HTERT RPE-1 (cell line): ENCODE measurements around the gene HNRNPAB.
"Not testable (repeated sequence)": the region's sequence is repeated elsewhere in the genome, so short reads cannot be mapped to it uniquely, and the experiment has no call there.

Source experiments
- in situ Hi-C: fragments of 300-500 bp; cut with MboI; formaldehyde crosslinking; loops from 4 replicates; pipeline ENCODE4 v1.14.3; 2020; ENCODE audit warnings: low sequenced_read_pairs

HNRNPAB gene

DNA sequence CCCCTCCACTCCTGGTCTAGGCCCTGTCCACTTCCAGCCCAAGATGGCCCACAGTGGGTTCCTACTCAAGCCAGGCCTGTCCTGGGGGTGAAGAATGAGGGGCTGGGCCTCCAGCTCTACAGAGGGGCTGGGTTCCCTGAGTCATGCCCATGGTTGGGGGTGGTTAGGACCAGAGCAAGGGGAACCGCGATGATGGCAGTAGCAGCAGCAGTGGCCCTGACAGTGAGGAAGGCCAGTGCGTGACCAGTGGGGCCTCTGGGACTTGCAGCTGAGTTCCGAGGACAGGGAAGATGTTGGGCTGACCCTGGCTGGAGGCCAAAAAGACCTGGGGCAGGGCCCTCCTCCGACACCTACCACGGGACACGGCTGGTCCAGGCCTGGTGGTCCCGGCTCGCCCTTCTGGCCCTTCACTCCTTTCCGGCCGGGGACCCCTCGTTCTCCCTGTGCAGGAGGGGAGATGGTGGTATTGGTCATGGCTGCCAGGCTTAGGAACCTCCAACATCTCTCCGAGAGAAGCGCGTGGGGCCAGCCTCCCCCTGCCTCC lies 37.4 kb downstream of the HNRNPAB start:
- in situ Hi-C loops: no loop called here

DNA sequence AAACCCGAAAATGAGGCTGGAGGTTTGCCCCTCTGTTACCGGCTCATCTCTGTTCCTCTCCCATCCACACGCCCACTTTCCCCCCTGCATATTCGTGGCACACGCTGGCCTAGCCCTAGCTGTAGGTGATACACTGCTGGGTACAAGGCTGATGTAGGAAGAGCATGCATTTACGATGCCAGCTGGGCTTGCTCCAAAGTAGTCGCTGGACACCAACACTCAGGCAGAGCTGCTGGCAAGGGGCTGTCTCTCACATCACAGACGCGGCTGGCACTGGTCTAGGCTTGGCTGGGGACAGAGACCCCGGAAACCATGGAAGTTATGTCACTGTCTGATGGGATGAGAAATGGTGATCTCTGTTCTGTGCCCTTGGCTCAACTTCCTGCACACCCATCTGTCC lies 38.1 kb downstream of the HNRNPAB start:
- in situ Hi-C loops: no loop called here

DNA sequence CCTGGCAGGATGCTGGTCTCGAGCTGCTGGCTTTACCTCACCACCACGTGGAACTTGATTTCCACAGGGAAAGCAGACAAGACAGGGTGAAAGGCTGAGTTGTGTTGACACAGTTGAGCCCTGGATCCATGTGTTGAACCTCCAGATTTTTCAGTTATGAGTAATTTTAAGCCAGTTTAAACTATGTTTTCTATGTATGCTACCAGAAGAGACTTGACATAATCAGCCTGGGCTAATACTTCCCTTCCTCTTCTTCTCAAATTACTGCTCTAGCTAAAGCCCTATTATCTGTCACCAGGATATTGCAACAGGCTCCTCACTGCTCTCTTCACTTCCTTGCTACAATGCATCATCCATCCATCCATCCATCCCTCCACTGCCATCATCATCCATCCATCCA lies 40.2 kb downstream of the HNRNPAB start:
- in situ Hi-C loops: no loop called here

DNA sequence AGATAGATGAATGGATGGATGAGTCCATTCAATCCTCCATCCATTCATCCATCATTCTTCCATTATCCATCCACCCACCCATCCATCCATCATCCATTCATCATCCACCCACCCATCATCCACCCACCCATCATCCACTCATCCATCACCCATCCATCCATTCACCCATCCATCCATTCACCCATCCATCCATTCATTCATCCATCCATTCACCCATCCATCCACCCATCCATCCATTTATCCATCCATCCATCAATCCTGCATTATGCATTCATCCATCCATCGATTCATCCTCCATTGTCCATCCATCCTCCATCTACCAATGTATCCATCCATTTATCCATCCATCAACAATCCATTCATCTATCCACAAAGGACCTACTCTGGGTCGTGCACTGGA lies 41.1 kb downstream of the HNRNPAB start:
- in situ Hi-C loops: no loop called here

DNA sequence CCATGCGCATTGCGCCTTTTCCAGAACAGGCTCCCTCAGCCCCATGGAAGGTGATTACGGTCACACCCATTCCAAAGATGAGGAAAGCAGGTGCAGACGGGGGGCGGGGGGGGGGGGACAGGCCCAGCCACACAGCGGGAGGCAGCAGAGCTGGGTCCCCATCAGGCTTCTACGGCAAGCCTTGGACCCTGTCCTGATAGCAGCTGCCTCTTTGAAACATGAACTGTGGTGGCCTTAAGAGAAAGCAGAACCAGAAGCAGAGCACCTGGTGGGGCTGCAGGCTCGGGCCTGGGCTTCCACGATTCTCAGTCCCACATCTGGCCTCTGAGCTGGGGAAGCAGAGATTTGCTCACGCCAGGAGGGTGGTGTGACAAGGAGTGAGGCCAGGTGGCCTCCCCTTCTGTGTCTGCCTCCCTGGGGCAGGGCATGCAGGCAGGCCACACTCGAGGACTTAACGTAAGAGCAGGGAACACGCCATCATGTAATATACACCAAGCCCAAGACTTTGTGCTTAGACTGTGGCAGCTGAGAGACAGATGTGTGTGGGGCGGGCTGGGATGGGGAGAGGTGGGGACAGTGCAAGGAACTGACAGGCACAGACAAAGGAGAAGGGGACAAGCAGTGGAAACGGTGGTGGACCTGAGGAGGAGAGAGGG lies 42.4 kb downstream of the HNRNPAB start:
- in situ Hi-C loops: no loop called here

DNA sequence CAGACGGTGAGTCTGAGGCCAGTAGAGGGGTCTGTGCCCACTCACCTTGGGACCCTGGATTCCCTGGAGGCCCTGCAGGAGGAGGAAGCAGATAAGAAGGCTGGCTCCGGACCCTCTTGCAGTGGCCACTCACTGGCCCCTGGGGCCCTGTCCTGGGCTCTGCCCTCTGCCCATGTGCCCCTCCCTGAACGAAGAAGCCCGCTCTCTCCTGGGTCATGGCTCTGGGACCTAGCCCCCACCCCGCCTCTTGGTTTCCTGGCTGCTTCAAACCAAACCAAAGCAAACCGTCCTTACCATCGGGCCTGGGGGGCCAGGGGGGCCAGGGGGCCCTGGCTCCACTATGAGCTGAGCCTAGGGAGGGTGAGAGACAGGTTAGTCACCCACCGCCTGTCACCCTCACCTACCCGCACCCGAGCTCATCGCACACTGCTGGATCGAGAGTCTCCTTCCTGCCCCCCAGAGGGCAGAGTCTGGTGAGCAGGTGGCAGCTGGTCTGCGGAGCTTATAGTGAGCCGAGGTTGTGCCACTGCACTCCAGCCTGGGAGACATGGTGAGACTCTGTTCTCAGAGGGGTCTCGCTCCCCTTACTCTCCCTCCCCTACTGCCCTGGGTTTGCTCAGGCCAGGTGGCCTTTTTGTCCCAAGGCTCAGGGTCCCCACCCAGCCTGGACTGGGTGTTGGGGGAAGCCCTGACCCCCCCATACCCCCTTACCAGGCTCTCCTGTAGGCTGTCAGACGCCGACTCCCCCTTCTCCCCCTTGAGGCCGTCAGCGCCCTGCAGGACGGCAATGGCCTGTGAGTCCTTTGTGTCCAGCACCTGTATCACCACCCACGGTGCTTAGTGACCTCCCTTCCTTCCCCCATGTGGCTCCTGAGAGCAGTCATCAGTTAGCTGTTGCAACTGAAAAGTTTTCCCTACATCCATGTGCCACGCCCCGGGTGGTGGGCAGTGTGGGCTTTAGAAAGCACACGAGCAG lies 43.4 kb downstream of the HNRNPAB start:
- in situ Hi-C loops: no loop called here

DNA sequence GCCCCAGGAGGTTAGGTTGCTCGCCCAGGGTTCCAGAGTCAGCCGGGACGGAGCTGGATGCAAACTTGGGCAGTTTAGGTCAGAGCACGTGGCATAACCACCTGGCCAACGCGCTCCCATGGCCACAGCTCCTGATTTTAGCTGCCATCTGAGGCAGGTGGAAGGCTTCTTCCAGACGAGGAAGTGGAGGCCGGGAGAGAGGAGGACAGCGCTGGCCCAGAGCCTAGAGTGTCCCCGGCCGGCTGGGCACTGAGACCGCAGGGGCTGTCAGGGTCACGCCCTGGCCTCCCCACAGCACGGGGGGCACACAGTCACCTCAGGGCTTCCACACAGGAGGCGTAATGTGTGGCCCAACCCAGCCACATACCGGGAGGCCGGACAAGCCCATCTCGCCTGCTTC lies 44.4 kb downstream of the HNRNPAB start:
- in situ Hi-C loops: no loop called here

DNA sequence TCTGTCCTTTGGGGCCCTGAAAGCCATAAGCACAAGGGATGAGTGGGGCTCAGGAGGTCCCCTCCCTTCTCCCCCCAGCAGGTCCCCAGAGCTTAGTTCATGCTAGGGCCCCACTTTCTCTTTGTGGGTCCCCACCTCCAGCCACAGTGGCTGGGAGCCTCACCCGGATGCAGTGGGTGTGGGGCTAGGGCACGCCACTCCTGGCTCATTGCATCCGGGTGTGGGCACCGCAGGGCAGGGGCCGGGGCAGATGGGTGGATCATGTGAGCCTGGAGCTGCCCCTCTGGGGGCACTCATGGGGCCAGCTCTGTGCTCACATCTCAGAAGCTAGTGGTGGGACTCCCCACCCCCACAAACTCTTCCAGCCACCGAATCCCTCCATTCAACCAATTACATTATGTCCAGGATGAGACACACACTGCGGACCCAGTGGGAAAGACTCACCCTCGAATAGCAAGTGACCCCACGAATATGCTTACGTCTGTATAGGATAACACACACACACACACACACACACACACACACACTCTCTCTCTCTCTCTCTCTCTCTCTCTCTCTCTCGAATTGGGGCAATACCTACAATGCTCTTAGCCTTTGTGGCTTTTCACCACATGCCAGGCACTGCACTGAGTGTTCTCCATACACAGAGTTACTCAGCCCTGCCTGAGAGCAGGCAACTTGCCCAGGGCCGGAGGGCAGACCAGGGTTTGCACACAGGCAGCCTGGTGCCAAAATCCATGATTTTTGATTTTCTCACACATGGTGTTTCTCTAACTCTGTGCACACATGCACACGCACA lies 45.1 kb downstream of the HNRNPAB start:
- in situ Hi-C loops: no loop called here

DNA sequence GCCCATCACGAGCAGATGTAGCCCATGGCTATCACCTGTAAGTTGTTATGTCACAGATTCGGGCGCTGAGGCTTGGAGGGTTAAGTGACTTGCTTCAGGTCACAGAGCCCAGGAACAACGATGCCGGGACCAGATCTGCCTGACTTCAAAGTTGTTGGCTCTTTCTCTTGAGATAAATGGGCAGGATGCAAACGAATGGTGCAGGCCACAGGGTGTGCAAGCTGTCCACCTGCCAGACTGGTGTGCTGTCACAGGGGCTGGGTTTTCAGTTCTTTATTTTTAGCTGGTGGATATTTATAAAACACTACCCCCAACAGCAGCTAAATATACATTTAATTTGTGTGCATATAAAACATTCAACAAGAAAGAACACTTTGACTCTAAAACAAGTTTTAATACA lies 45.9 kb downstream of the HNRNPAB start:
- in situ Hi-C loops: no loop called here

DNA sequence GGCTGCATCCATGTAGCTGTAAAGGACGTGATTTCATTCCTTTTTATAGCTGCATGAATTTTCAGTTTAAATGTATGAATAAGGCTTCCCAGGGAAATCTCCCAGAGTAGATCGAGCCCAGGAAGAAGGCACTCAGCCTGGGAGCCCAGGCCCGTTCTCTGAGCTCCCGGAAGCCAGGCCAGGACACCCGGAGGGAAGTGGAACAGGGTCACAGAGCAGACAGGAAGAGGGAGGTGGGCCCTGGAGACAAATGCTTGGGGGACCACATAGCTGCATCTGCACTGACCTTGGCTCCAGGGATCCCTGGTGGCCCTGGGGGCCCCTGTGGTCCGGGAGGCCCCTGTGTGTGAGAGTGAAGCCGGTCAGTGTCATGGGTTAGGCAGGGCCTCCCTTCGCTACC lies 47.9 kb downstream of the HNRNPAB start:
- in situ Hi-C loops: no loop called here

DNA sequence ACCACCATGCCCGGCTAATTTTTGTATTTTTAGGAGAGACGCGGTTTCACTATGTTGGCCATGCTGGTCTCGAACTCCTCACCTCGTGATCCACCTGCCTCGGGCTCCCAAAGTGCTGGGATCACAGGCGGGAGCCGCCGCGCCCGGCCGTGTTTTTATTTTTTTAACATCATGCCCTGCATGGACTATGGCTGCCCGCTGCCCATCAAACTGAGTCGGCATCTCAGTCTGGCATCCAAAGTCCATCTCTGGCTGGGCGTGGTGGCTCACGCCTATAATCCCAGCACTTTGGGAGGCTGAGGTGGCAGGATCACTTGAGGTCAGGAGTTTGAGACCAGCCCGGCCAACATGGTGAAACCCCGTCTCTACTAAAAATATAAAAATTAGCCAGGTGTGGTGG lies 49.3 kb downstream of the HNRNPAB start:
- in situ Hi-C loops: not testable (repeated sequence)

DNA sequence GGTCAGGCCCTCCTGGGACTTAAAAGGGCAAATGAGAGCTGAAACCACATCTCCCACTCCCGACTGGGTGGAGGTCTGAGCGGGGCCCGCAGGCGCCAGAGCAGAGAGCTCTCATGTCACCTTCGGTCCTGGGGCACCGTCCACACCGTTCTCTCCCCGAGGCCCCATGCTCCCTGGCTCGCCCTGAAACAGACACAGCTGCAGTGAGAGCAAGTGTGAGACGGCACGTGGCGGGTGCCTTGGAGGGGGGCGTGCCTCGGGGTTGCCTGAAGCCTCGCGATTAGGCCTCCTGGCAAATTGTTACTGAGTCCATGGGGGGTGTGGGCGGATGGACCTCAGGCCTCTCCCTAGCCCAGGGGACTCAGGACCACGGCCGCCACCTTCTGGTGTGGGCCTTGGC lies 52.4 kb downstream of the HNRNPAB start:
- in situ Hi-C loops: no loop called here

DNA sequence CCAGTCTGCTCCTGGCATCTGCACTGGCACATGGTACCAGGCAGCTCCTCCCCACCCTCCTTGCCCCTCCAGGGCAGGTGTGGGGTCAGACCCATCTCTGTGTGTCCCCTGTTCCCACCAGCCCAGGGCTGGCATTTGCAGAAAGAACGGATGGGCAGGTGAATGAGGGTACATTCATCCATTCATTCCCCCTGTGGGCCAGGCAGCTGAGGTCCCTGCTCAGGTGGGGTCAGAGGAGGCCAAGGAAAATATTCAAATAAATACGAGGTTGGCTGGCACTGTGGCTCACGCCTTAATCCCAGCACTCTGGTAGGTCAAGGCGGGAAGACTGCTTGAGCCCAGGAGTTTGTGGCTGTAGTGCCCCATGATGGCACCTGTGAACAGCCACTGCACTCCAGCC lies 53.3 kb downstream of the HNRNPAB start:
- in situ Hi-C loops: no loop called here

DNA sequence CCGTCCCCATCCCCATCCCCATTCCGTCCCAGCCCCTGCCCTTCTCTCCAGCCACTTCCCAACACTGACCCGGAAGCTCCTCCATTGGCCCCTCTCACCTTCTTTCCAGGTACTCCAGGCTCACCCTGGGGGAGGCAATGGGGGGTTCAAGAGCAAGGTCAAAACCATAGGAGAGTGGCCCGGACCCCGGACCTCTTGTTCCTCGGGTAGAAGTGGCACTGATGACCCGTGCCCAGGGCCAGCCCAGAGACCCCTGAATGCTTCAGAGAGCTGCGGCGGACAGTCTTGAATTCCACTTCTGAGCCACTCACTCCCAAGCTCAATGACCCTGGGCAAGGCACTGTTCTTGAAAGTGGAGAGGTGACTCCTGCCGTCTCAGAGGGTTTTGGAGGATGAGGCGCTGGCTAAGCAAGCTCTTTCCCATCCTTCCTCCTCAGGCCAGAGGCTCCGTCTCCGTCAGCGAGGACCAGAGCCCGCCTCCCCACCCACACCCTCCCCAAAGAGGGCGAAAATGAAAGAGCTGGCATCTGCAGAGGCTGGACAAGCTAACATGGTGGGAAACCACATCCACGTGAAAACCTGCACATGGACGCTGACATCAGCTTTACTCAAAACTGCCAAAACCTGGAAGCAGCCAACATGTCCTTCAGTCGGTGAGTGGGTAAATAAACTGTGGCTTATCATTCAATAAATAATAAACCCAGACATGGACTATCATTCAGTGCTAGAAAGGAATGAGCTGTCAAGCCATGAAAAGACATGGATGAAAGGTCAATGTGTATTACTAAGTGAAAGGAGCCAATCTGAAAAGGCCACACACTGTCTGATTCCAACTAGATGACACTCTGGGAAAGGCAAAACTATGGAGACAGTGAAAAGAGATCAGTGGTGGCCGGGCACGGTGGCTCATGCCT lies 55.5 kb downstream of the HNRNPAB start:
- in situ Hi-C loops: no loop called here
